K562 (cell line): Measurements from ENCODE around the gene PMM1. TPM values are rescaled to one million over a fixed set of nuclear protein-coding genes. Genes with fewer than 3 reads are reported as not detected.

Source experiments
- BCL6 ChIP-seq: fragments of 250-450 bp; sonication (Bioruptor Pico); IDR thresholded peaks from 2 replicates; pipeline ENCODE4 v1.4.0; 2020
- CBX8 ChIP-seq: fragments of 200-600 bp; sonication (generic); IDR thresholded peaks from 2 replicates; pipeline ENCODE4 v1.6.1; 2012; ENCODE audit warnings: borderline replicate concordance, mixed run types, low read depth, mild to moderate bottlenecking, moderate library complexity, mixed read lengths, low read length, control low read depth, inconsistent platforms; ENCODE audit not compliant: poor library complexity, severe bottlenecking; ENCODE audit errors: extremely low read depth
- ELK1 ChIP-seq: sonication (generic); formaldehyde crosslinking; IDR thresholded peaks from 2 replicates; pipeline ENCODE4 v1.8.1; 2022; ENCODE audit warnings: missing genetic modification reagents
- HNRNPK ChIP-seq: fragments of 200-400 bp; formaldehyde crosslinking; IDR thresholded peaks from one replicate; pipeline ENCODE4 v1.6.1; 2018; ENCODE audit warnings: mild to moderate bottlenecking, low read depth, low read length; ENCODE audit not compliant: poor library complexity, severe bottlenecking
- ILK ChIP-seq: fragments of 450-650 bp; IDR thresholded peaks from 2 replicates; pipeline ENCODE4 v1.6.1; 2016; ENCODE audit warnings: missing genetic modification characterization, low read depth, mild to moderate bottlenecking, missing compliant biosample characterization, moderate library complexity, borderline replicate concordance
- REST ChIP-seq, 2 experiments: fragments of 450-650 bp; formaldehyde crosslinking in 1 of 2; IDR thresholded peaks; 2 replicates each; pipeline versions ENCODE4 v1.4.0 to v1.6.1; 2014 to 2020; ENCODE audit warnings: mild to moderate bottlenecking in 2 of 2, borderline replicate concordance in 1 of 2, low read depth in 1 of 2
- SAP30 ChIP-seq: fragments of 200-600 bp; sonication (generic); IDR thresholded peaks from 2 replicates; pipeline ENCODE4 v1.6.1; 2012; ENCODE audit warnings: borderline replicate concordance, low read depth, mild to moderate bottlenecking, moderate library complexity, low read length, control low read depth, inconsistent platforms; ENCODE audit not compliant: insufficient read depth, poor library complexity, severe bottlenecking
- ZNF143 ChIP-seq: sonication (generic); formaldehyde crosslinking; IDR thresholded peaks from 2 replicates; pipeline ENCODE4 v1.9.0; 2022; ENCODE audit warnings: mild to moderate bottlenecking, missing genetic modification reagents
- polyA plus RNA-seq, 8 experiments: library from polyadenylated mRNA; depleted of rRNA in 4 of 8; stranded (reverse) in 5 of 8; unstranded in 3 of 8; fragments of >200 nt; fragmentation: Nextera tagmentation in 2 of 8; fragmentation: Illumina TruSeq in 1 of 8; extraction: Ambion mirVana in 2 of 8; extraction: Trizol in 1 of 8; gene quantifications; 2 replicates each; pipeline versions ENCODE4 v1.2.1 to v1.2.3, GENCODE V29; 2011 to 2014; ENCODE audit warnings: inconsistent platforms in 1 of 8, missing spikeins in 1 of 8
- total RNA-seq, 7 experiments: library from RNA; depleted of rRNA in 6 of 7; stranded (reverse); fragments of >200 nt in 6 of 7; fragmentation: Illumina TruSeq in 2 of 7; extraction: Trizol in 2 of 7; gene quantifications; 2 replicates each; pipeline versions ENCODE4 v1.2.1 to v1.2.3, GENCODE V29; 2011 to 2021; ENCODE audit warnings: low replicate concordance in 1 of 7
- TF ChIP-seq, protein P1 (sequence below): fragments of 450-650 bp; IDR thresholded peaks from 2 replicates; pipeline ENCODE4 v1.6.1; 2017; ENCODE audit warnings: antibody characterized with exemption, mild to moderate bottlenecking
- TF ChIP-seq, protein P2 (sequence below): fragments of 450-650 bp; IDR thresholded peaks from 2 replicates; pipeline ENCODE4 v1.6.1; 2016; ENCODE audit warnings: mild to moderate bottlenecking

Gene PMM1
- total and polyA plus RNA-seq, 9 of the 15 experiments (the other 6 are each of a cell fraction or from before 2014, with no cell fraction given) = 10.2 to 31.7 (median 20.3) TPM

- TF ChIP-seq REST (IDR thresholded peaks at IDR 0.05; ENCODE audit: borderline replicate concordance) (peak; percentile 86), REST (CRISPR knock-in tag; IDR thresholded peaks at IDR 0.05; ENCODE audit: low read depth) (no peak), SAP30 (no peak), ILK (tag) (no peak), CBX8 (no peak), ELK1 (no peak), HNRNPK (no peak), BCL6 (CRISPR knock-in tag) (no peak), ZNF143 (CRISPR knock-in tag) (0 out of 2 replicates have a peak, but pooled peaks have one; percentile 26)
- TF ChIP-seq, protein P1, sequence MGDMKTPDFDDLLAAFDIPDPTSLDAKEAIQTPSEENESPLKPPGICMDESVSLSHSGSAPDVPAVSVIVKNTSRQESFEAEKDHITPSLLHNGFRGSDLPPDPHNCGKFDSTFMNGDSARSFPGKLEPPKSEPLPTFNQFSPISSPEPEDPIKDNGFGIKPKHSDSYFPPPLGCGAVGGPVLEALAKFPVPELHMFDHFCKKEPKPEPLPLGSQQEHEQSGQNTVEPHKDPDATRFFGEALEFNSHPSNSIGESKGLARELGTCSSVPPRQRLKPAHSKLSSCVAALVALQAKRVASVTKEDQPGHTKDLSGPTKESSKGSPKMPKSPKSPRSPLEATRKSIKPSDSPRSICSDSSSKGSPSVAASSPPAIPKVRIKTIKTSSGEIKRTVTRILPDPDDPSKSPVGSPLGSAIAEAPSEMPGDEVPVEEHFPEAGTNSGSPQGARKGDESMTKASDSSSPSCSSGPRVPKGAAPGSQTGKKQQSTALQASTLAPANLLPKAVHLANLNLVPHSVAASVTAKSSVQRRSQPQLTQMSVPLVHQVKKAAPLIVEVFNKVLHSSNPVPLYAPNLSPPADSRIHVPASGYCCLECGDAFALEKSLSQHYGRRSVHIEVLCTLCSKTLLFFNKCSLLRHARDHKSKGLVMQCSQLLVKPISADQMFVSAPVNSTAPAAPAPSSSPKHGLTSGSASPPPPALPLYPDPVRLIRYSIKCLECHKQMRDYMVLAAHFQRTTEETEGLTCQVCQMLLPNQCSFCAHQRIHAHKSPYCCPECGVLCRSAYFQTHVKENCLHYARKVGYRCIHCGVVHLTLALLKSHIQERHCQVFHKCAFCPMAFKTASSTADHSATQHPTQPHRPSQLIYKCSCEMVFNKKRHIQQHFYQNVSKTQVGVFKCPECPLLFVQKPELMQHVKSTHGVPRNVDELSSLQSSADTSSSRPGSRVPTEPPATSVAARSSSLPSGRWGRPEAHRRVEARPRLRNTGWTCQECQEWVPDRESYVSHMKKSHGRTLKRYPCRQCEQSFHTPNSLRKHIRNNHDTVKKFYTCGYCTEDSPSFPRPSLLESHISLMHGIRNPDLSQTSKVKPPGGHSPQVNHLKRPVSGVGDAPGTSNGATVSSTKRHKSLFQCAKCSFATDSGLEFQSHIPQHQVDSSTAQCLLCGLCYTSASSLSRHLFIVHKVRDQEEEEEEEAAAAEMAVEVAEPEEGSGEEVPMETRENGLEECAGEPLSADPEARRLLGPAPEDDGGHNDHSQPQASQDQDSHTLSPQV = peak; percentile 58; the same call in 1 of the 2 replicates
- TF ChIP-seq, protein P2, sequence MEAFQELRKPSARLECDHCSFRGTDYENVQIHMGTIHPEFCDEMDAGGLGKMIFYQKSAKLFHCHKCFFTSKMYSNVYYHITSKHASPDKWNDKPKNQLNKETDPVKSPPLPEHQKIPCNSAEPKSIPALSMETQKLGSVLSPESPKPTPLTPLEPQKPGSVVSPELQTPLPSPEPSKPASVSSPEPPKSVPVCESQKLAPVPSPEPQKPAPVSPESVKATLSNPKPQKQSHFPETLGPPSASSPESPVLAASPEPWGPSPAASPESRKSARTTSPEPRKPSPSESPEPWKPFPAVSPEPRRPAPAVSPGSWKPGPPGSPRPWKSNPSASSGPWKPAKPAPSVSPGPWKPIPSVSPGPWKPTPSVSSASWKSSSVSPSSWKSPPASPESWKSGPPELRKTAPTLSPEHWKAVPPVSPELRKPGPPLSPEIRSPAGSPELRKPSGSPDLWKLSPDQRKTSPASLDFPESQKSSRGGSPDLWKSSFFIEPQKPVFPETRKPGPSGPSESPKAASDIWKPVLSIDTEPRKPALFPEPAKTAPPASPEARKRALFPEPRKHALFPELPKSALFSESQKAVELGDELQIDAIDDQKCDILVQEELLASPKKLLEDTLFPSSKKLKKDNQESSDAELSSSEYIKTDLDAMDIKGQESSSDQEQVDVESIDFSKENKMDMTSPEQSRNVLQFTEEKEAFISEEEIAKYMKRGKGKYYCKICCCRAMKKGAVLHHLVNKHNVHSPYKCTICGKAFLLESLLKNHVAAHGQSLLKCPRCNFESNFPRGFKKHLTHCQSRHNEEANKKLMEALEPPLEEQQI = no peak
Observed at GRCh38 chr22:41576877-41577276, 12.8 kb downstream of the PMM1 start (continued).
